HepG2 (cell line): ENCODE measurements around the gene GLIS2. TPM values are rescaled to one million over a fixed set of nuclear protein-coding genes. Genes with fewer than 3 reads are reported as not detected.

Experiments used
- BORCS8-MEF2B ChIP-seq: sonication (generic); formaldehyde crosslinking; IDR thresholded peaks from 2 replicates; pipeline ENCODE4 v1.8.0; 2022; ENCODE audit warnings: mild to moderate bottlenecking, missing genetic modification reagents
- CBX2 ChIP-seq, 2 experiments: fragments of 200-600 bp in 1 of 2; sonication (generic); formaldehyde crosslinking in 1 of 2; IDR thresholded peaks; 2 replicates each; pipeline versions ENCODE4 v1.7.0 to v1.8.1; 2018 to 2022; ENCODE audit warnings: low read depth in 2 of 2, low read length in 1 of 2, mild to moderate bottlenecking in 1 of 2, missing genetic modification reagents in 1 of 2
- FOSL2 ChIP-seq: sonication (generic); formaldehyde crosslinking; IDR thresholded peaks from 2 replicates; pipeline ENCODE4 v1.4.0; 2020; ENCODE audit warnings: missing genetic modification reagents
- FOXP1 ChIP-seq, 2 experiments: fragments of 450-650 bp in 1 of 2; IDR thresholded peaks; 2 replicates each; pipeline ENCODE4 v1.6.1; 2017 to 2018; ENCODE audit warnings: antibody characterized with exemption in 1 of 2
- JUN ChIP-seq: sonication (generic); formaldehyde crosslinking; IDR thresholded peaks from 2 replicates; pipeline ENCODE4 v1.4.0; 2020; ENCODE audit warnings: mild to moderate bottlenecking, missing genetic modification reagents
- KDM2A ChIP-seq: sonication (generic); formaldehyde crosslinking; IDR thresholded peaks from 2 replicates; pipeline ENCODE4 v1.4.0; 2020; ENCODE audit warnings: low read depth, missing genetic modification reagents, borderline replicate concordance
- NKX3-1 ChIP-seq: sonication (generic); formaldehyde crosslinking; IDR thresholded peaks from 2 replicates; pipeline ENCODE4 v1.5.0; 2020; ENCODE audit warnings: missing genetic modification reagents
- SP4 ChIP-seq: sonication (generic); formaldehyde crosslinking; IDR thresholded peaks from 2 replicates; pipeline ENCODE4 v1.8.1; 2023; ENCODE audit warnings: mild to moderate bottlenecking, missing genetic modification reagents
- SYNCRIP ChIP-seq: fragments of 200-400 bp; formaldehyde crosslinking; IDR thresholded peaks from 2 replicates; pipeline ENCODE4 v1.6.1; 2018; ENCODE audit warnings: mild to moderate bottlenecking, low read depth, low read length; ENCODE audit not compliant: insufficient read depth
- TEAD3 ChIP-seq: optimal IDR thresholded peaks from 2 replicates; pipeline ENCODE3; 2016; ENCODE audit warnings: borderline replicate concordance
- XBP1 ChIP-seq: sonication (generic); formaldehyde crosslinking; IDR thresholded peaks from 2 replicates; pipeline ENCODE4 v1.5.0; 2020; ENCODE audit warnings: missing genetic modification reagents
- ZNF441 ChIP-seq: sonication (generic); formaldehyde crosslinking; IDR thresholded peaks from 2 replicates; pipeline ENCODE4 v1.7.0; 2021; ENCODE audit warnings: missing genetic modification reagents, borderline replicate concordance
- polyA plus RNA-seq, 8 experiments: library from polyadenylated mRNA; depleted of rRNA in 3 of 8; stranded (reverse) in 7 of 8; unstranded in 1 of 8; fragments of >200 nt; fragmentation: Illumina TruSeq in 4 of 8; extraction: Trizol in 4 of 8; gene quantifications; 2 replicates each; pipeline versions ENCODE4 v1.2.1 to v1.2.3, GENCODE V29; 2011 to 2016; ENCODE audit warnings: low read depth in 4 of 8, missing spikeins in 1 of 8, mixed read lengths in 1 of 8; ENCODE audit not compliant: insufficient read depth in 1 of 8
- total RNA-seq, 5 experiments: library from RNA; depleted of rRNA; stranded (reverse); fragments of >200 nt; fragmentation: Illumina TruSeq; extraction: Trizol; gene quantifications; 2 replicates each; pipeline ENCODE4 v1.2.3, GENCODE V29; 2016; ENCODE audit warnings: low read depth in 1 of 5
- TF ChIP-seq, protein P1 (sequence below): fragments of 450-650 bp; IDR thresholded peaks from 2 replicates; pipeline ENCODE4 v1.6.1; 2016
- TF ChIP-seq, protein P2 (sequence below): sonication (generic); formaldehyde crosslinking; IDR thresholded peaks from 2 replicates; pipeline ENCODE4 v1.4.0; 2020; ENCODE audit warnings: mild to moderate bottlenecking, missing genetic modification reagents, borderline replicate concordance
- TF ChIP-seq, protein P3 (sequence below), 2 experiments: IDR thresholded peaks; 2 replicates each; pipeline ENCODE4 v1.6.1; 2011 to 2012; ENCODE audit warnings: low read length in 2 of 2, borderline replicate concordance in 1 of 2, low read depth in 1 of 2, mild to moderate bottlenecking in 1 of 2, moderate library complexity in 1 of 2
- TF ChIP-seq, protein P4 (sequence below): sonication (generic); formaldehyde crosslinking; IDR thresholded peaks from 2 replicates; pipeline ENCODE4 v1.5.1; 2020; ENCODE audit warnings: mild to moderate bottlenecking, moderate library complexity, missing genetic modification reagents

Gene GLIS2
- total and polyA plus RNA-seq, 2 of the 13 experiments (the other 11 are each of a cell fraction or from before 2014, with no cell fraction given), result 0.28 to 0.29 TPM

DNA sequence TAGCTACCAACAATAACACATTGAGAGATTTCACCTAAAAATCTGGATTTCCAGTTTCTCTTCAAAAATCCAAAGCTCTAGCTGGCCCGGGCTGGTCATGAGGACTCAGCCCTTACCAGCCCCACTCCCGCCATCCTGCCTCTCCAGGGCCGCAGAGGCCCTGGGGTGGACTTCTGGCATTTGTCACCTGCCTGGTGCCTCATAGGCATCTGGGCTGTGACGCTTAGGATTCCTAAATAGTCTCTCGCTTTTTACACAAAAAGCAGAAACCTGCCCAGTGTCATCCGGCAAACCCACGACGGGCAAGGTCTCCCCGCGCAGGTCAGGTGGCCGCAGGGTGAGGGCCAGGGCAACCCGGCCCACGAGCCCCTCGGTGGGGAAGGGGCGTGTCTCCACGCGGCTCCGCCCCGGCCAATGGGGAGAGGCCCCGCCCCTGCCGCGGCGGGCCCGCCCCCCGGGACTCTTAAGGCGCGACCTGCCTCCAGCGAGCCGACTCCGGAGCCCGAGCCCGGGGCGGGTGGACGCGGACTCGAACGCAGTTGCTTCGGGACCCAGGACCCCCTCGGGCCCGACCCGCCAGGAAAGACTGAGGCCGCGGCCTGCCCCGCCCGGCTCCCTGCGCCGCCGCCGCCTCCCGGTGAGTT is 55.6 kb downstream of the GLIS2 start, which contains the start of gene VASN (continued):
- TF ChIP-seq, protein P1, sequence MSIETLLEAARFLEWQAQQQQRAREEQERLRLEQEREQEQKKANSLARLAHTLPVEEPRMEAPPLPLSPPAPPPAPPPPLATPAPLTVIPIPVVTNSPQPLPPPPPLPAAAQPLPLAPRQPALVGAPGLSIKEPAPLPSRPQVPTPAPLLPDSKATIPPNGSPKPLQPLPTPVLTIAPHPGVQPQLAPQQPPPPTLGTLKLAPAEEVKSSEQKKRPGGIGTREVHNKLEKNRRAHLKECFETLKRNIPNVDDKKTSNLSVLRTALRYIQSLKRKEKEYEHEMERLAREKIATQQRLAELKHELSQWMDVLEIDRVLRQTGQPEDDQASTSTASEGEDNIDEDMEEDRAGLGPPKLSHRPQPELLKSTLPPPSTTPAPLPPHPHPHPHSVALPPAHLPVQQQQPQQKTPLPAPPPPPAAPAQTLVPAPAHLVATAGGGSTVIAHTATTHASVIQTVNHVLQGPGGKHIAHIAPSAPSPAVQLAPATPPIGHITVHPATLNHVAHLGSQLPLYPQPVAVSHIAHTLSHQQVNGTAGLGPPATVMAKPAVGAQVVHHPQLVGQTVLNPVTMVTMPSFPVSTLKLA, result peak; percentile 47; the same call in 1 of the 2 replicates
- TF ChIP-seq KDM2A (CRISPR knock-in tag), result peak; percentile 62; the same call in 1 of the 2 replicates
- TF ChIP-seq BORCS8-MEF2B (CRISPR knock-in tag), result no peak; the same call in 1 of the 2 replicates
- TF ChIP-seq TEAD3 (CRISPR knock-in tag), result peak; percentile 33
- no peak for TF ChIP-seq XBP1
- TF ChIP-seq CBX2 (IDR thresholded peaks at IDR 0.05; ENCODE audit: low read depth, low read length), result no peak
- no peak for TF ChIP-seq CBX2 (CRISPR knock-in tag; IDR thresholded peaks at IDR 0.05; ENCODE audit: low read depth)
- TF ChIP-seq, protein P2, sequence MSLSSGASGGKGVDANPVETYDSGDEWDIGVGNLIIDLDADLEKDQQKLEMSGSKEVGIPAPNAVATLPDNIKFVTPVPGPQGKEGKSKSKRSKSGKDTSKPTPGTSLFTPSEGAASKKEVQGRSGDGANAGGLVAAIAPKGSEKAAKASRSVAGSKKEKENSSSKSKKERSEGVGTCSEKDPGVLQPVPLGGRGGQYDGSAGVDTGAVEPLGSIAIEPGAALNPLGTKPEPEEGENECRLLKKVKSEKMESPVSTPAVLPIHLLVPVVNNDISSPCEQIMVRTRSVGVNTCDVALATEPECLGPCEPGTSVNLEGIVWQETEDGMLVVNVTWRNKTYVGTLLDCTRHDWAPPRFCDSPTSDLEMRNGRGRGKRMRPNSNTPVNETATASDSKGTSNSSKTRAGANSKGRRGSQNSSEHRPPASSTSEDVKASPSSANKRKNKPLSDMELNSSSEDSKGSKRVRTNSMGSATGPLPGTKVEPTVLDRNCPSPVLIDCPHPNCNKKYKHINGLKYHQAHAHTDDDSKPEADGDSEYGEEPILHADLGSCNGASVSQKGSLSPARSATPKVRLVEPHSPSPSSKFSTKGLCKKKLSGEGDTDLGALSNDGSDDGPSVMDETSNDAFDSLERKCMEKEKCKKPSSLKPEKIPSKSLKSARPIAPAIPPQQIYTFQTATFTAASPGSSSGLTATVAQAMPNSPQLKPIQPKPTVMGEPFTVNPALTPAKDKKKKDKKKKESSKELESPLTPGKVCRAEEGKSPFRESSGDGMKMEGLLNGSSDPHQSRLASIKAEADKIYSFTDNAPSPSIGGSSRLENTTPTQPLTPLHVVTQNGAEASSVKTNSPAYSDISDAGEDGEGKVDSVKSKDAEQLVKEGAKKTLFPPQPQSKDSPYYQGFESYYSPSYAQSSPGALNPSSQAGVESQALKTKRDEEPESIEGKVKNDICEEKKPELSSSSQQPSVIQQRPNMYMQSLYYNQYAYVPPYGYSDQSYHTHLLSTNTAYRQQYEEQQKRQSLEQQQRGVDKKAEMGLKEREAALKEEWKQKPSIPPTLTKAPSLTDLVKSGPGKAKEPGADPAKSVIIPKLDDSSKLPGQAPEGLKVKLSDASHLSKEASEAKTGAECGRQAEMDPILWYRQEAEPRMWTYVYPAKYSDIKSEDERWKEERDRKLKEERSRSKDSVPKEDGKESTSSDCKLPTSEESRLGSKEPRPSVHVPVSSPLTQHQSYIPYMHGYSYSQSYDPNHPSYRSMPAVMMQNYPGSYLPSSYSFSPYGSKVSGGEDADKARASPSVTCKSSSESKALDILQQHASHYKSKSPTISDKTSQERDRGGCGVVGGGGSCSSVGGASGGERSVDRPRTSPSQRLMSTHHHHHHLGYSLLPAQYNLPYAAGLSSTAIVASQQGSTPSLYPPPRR (CRISPR knock-in tag), result peak; percentile 47; the same call in 1 of the 2 replicates
- TF ChIP-seq FOXP1 (IDR thresholded peaks at IDR 0.05), result no peak
- no peak for TF ChIP-seq FOXP1 (CRISPR knock-in tag; IDR thresholded peaks at IDR 0.05)
- TF ChIP-seq ZNF441, result peak; percentile 63; the same call in 1 of the 2 replicates
- TF ChIP-seq, protein P3, sequence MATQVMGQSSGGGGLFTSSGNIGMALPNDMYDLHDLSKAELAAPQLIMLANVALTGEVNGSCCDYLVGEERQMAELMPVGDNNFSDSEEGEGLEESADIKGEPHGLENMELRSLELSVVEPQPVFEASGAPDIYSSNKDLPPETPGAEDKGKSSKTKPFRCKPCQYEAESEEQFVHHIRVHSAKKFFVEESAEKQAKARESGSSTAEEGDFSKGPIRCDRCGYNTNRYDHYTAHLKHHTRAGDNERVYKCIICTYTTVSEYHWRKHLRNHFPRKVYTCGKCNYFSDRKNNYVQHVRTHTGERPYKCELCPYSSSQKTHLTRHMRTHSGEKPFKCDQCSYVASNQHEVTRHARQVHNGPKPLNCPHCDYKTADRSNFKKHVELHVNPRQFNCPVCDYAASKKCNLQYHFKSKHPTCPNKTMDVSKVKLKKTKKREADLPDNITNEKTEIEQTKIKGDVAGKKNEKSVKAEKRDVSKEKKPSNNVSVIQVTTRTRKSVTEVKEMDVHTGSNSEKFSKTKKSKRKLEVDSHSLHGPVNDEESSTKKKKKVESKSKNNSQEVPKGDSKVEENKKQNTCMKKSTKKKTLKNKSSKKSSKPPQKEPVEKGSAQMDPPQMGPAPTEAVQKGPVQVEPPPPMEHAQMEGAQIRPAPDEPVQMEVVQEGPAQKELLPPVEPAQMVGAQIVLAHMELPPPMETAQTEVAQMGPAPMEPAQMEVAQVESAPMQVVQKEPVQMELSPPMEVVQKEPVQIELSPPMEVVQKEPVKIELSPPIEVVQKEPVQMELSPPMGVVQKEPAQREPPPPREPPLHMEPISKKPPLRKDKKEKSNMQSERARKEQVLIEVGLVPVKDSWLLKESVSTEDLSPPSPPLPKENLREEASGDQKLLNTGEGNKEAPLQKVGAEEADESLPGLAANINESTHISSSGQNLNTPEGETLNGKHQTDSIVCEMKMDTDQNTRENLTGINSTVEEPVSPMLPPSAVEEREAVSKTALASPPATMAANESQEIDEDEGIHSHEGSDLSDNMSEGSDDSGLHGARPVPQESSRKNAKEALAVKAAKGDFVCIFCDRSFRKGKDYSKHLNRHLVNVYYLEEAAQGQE (IDR thresholded peaks at IDR 0.05; ENCODE audit: borderline replicate concordance in 1 of 2, low read depth in 1 of 2, low read length in 2 of 2), result peak in 1 of 2 experiments; percentile 12; a peak in 1 of 4 replicates
- 0 out of 2 replicates have a peak, but pooled peaks have one; percentile 73 for TF ChIP-seq NKX3-1
- no peak for TF ChIP-seq SYNCRIP
- peak; percentile 97 for TF ChIP-seq SP4 (CRISPR knock-in tag)
- TF ChIP-seq, protein P4, sequence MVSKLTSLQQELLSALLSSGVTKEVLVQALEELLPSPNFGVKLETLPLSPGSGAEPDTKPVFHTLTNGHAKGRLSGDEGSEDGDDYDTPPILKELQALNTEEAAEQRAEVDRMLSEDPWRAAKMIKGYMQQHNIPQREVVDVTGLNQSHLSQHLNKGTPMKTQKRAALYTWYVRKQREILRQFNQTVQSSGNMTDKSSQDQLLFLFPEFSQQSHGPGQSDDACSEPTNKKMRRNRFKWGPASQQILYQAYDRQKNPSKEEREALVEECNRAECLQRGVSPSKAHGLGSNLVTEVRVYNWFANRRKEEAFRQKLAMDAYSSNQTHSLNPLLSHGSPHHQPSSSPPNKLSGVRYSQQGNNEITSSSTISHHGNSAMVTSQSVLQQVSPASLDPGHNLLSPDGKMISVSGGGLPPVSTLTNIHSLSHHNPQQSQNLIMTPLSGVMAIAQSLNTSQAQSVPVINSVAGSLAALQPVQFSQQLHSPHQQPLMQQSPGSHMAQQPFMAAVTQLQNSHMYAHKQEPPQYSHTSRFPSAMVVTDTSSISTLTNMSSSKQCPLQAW (CRISPR knock-in tag), result 0 out of 2 replicates have a peak, but pooled peaks have one; percentile 47
- TF ChIP-seq JUN (CRISPR knock-in tag), result no peak; the same call in 1 of the 2 replicates
- no peak; the same call in 1 of the 2 replicates for TF ChIP-seq FOSL2 (CRISPR knock-in tag)
